Bone marrow (tissue), 2 donors: ENCODE results near the gene PLA2G2E.

Experiments used
- DNase-seq, 2 donors: peaks; one replicate each; lab custom pipeline; 2025; lab: John Stamatoyannopoulos, UW

PLA2G2E gene

GRCh38 chr1:19923137-19923952 is at the start of gene PLA2G2E:
PLA2G2E (minus strand) TSS chr1:19923617; CDS start chr1:19923559, 58 bp downstream.
- no peak for DNase-seq

DNA sequence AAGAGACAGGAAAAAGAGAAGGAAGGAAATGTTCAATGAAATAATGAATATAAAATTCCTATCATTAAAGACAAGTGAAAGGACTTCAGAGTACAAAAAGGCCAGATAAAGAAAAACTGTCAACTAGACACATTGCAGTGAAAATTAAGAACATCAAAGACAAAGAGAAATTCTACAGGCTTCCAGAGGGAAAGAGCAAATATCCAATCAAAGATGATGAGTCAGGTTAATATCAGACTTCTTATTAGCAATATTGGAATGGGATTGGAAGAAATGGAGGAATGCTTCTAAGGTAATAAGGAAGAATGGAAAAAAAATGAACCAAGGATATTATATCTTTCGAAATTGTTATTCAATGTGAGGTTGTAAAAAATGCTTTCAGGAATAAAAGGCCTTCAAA is 48.2 kb upstream of the PLA2G2E start:
- DNase-seq = no peak

GRCh38 chr1:19969898-19970660 is 46.7 kb upstream of the PLA2G2E start:
- DNase-seq = no peak

GRCh38 chr1:19967808-19968207 is 44.4 kb upstream of the PLA2G2E start:
- no peak for DNase-seq

- no peak for DNase-seq
These were observed 41.1 kb upstream of the PLA2G2E start for GRCh38 chr1:19964542-19964941.

DNA sequence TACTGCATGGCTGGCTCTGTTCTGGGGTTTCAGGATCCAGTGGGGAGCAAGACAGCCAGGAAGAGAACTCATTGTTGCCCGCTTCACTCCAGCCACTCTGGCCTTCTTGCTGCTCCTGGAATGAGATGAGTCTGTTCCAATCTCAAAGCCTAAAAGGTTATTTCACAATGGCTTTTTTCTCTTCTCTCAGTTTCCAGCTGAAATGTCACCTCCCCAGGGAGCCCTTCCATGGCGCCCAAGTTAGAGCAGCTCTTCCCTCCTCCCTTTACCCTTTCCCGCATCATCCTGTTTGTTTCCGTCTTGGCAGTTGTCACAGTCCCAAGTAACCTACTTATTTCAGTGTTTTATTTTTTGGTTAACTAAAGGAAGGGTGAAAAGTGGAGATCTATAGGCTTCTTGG is 40.2 kb upstream of the PLA2G2E start:
- DNase-seq = no peak

- no peak for DNase-seq
These were observed 37.2 kb upstream of the PLA2G2E start for GRCh38 chr1:19960591-19960990.

- no peak for DNase-seq
These were observed 34.4 kb upstream of the PLA2G2E start for GRCh38 chr1:19957779-19958178.

- DNase-seq = no peak
These were observed 32.2 kb upstream of the PLA2G2E start for GRCh38 chr1:19955534-19956170.

DNA sequence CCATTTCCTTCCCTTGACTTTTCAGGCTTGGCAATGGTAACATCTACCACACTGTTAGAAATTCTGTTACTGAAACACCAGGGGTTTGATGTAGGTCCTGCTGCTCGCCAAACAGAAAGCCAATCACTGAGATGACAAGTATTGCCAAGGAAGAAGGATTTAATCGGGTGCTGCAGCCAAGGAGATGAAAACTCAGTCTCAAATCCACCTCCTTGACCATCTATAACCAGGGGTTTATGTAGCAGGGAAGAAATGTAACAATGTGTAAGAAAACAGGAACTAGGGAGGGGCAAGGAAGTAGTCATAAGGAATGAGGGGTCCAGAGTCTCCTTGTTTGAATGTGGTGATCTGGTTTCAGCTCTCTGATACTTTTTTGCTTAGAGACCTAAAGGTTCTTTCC is 30.6 kb upstream of the PLA2G2E start:
- DNase-seq = no peak

DNA sequence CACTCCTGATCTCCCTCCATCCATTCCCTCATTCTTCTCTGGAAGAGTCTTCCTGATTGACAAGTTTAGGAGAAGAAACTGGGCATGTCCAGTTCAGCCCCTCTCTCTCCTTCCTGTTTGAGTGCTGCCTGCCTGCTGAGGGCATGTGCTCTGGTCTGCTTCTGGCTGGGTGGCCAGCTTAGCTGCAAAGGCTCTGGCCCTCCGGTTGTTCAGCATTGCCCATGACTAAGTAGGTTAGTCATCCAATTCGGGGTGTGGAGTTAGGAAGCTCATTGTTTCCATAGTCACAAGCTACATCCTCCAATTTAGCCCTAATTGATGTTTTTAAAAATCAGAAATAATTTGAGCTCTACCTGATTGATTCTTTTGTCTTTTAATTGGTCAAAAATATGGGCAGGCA is 25.6 kb upstream of the PLA2G2E start:
- DNase-seq = no peak

DNA sequence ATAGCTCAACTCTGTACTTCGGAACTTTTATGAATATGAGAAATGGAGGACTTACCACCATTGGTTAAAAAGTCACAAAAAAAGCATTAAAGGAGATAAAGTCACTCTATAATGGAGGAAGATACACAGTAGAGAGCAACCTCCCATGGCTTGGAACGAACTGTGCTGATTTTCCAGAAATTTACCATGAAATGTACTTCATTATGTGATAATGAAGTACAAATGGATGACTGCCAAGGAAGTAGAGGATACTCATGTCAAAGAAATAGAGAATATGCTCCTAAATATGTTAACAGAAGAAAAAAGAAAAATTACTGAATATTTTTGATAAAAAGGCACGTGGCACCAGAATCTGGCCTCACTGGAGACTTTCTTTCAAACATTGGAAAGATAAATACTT is 23.6 kb upstream of the PLA2G2E start:
- DNase-seq = no peak

DNA sequence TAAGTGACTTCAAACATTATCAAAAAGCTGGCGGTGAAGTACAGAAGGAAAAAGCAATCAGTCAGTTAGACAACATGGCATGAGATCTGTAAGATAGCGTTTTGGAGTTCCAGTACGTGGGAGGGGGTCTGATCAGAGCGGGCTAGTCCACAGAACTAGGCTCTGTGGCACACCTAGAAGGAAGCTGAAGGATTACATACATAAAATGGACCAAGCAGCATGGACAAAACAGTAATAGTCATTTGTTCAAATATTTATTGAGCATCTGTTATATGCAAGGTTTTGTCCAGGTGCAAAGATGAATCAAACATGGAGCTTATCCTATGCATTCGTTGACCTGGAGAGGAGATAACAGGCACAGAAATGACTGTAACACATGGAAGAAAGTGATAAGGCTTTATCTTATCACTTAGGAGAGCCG is 22.9 kb upstream of the PLA2G2E start:
- DNase-seq = no peak

- DNase-seq = no peak
These were observed 22.5 kb upstream of the PLA2G2E start for GRCh38 chr1:19945914-19946313.

DNA sequence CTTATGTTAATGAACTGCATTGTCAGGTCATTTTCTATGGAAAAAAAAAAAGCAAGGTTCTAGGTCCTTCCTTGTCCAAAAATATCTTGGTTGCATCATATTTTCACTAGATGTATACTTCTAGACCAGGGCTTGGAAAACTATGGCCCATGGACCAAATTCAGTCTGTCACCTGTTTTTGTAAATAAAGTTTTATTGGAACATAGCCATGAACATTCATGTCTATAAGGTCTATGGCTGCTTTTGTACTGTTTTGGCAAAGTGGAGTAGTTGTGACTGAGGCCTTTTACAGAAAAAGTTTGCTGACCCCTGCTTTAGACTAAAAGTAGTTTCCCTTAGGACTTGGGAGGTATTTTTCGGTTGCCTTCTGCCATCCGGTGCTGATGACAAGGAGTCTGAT is 19.2 kb upstream of the PLA2G2E start:
- no peak for DNase-seq

DNA sequence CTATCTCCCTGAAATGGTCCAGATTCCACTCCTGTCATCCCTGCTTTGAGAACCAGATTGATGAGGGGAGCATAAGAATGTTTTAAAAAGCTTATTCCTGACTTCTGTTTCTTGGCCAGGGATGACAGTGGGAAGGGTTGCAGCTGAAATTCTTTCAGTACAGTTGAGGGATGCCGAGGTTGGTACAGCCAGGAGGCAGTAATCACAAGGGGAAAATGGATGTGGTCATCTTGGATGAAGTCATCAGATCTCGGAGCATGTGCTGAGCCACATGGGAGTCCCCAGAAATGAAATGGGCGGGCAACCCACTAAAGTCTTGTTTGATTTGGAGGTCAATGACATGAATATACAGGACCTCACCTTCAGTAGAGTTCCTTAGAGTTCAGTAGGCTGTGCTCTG is 18.7 kb upstream of the PLA2G2E start:
- DNase-seq = no peak

DNA sequence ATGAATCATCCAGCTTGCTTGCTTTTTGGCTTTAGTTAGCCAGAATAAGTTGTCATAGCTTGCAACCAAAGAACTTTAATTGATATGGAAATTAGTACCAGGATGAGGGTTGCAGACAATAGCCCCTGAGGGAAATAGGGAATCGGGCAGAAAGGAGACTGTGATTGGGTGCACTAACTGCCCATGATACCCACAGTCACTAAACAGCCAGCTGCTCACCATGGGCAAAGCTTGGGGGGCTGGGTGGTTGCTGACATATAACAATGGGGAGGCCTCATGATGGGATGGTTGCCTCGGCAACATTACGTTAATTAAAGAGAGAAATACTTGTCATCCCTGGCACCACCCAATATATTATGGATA is 17.8 kb upstream of the PLA2G2E start:
- no peak for DNase-seq

- DNase-seq = no peak
These were observed 17.2 kb upstream of the PLA2G2E start for GRCh38 chr1:19940486-19941205.

DNA sequence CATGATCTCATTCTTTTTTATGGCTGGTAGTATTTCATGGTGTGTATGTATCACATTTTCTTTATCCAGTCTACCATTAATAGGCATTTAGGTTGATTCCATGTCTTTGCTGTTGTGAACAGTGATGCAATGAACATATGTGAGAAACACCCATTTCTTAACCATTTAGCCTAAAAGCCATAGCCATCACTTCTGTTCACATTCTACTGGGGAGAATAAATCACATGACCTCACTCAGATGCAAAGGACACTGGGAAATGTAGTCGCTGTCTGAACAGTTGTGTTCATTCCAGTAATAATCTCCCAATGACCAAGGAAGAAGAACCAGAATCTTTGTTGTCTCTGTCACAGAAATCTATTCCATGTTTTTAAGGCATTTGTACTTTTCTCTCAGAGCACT is 15.1 kb upstream of the PLA2G2E start:
- no peak for DNase-seq

- no peak for DNase-seq
These were observed 12.8 kb upstream of the PLA2G2E start for GRCh38 chr1:19936061-19936750.

GRCh38 chr1:19934336-19934735 is 10.9 kb upstream of the PLA2G2E start:
- DNase-seq = no peak

GRCh38 chr1:19932866-19933265 is 9.4 kb upstream of the PLA2G2E start:
- no peak for DNase-seq
